A204.1 (cell line): ENCODE results near the gene PRDM5.

ENCODE experiments used
- FAIRE-seq: peaks from 2 replicates; lab custom pipeline; 2012; peaks lifted over from hg19 to GRCh38; lab: Jason Lieb, UNC

The PRDM5 gene

GRCh38 chr4:120855307-120856001 is 67.1 kb downstream of the PRDM5 start:
- no peak for FAIRE-seq

DNA sequence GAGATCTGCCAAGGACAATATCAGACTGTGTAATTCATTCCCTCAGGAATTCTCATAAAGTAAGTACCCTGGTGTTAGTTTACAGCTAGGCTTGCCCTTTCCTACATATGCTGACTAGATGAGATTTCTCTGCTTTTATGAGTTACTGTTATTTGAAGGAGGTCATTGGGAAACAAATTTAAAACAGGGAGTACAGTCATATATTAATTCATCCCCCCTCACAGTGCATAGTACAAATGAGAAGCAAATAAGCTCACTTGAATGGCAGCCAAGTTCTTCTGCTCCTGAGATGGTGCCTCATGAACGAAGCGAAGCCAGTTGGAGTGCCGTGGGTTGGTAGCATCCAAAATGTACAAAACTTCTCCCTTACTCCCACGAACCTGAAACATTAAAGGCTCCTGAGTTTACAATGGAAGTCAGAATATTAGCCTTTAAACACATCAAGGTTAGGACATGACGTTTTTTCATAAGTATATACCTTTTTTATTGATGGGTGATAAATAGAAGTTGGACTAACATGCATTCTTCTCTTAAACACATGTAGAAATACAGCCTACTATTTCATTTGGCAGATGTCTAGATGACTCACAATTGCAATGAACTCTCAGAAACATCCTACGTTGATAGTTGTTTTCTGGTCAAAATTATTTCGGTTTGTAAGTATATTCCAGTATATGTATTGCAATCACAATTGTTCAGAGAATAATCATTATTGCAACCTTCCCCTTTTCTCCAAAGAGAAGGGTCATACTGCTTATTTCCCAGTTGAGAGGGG is 69.2 kb downstream of the PRDM5 start:
- FAIRE-seq = no peak

DNA sequence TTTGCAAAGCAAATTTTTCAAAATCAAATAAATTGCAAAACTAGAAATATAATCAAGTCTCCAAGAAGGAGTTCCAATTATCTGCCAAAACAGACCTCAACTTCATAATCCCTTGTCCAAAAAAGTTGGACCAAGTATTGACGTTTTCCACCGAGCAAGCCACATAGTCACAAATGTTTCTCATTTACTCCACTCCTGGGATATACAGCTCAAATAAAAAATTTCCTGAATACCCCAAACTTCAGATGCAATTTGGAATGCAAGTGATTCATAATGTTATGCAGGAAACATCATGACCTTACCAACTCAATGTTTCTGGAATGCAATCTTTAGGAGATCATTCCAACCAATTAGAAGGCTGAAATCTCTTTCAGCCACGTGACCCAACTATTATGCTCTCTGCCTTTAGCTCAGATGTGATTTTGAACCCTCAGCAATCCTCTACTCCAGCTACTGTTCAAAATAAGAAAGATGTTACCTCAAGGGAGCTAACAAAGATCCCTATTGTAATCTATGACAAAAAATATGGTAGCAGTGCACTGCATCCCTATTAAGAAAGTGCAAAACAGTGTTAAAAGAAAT is 72.4 kb downstream of the PRDM5 start:
- FAIRE-seq = no peak

- FAIRE-seq = no peak
These were observed 75.4 kb downstream of the PRDM5 start for GRCh38 chr4:120847019-120847582.

- FAIRE-seq = no peak
These were observed 78.0 kb downstream of the PRDM5 start for GRCh38 chr4:120844528-120844921.

- FAIRE-seq = no peak
These were observed 78.5 kb downstream of the PRDM5 start for GRCh38 chr4:120843849-120844527.

GRCh38 chr4:120842031-120842430 is 80.5 kb downstream of the PRDM5 start:
- no peak for FAIRE-seq

- FAIRE-seq = no peak
These were observed 80.9 kb downstream of the PRDM5 start for GRCh38 chr4:120841580-120841979.

- no peak for FAIRE-seq
These were observed 82.4 kb downstream of the PRDM5 start for GRCh38 chr4:120839974-120840751.

- no peak for FAIRE-seq
These were observed 83.1 kb downstream of the PRDM5 start for GRCh38 chr4:120839334-120839973.

GRCh38 chr4:120838784-120839183 is 83.7 kb downstream of the PRDM5 start:
- FAIRE-seq = no peak

DNA sequence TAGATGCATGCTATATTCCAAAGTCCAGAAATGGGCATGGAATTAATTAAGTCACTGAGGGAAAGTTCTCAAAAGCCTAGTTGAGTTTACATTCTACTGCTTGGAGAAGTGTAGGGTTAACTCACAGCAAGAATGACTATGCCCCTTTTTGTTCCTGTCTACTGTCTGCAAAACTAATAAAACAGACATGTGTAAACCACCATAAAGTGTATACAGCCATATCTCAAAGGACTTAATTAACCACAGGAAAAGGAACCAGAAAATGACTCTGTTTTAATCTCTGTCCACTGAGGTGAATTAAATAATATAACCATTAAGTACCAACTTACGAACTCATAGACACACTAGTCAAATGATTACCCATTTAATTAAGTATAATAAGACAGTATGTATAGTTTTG is 84.9 kb downstream of the PRDM5 start:
- no peak for FAIRE-seq

DNA sequence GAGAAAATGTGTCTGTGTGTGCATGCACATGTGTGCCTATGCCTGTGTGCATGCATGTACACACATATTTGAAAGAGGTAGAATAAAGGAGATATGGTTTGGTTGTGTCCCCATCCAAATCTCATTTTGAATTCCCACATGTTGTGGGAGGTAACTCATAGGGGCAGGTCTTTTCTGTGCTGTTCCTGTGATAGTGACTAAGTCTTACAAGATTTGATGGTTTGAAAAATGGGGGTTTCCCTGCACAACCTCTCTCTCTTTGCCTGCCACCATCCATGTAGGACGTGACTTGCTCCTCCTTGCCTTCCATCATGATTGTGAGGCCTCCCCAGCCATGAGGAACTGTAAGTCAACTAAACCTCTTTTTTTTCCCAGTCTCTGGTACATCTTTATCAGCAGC is 87.2 kb downstream of the PRDM5 start:
- FAIRE-seq = no peak

- FAIRE-seq = no peak
These were observed 92.3 kb downstream of the PRDM5 start for GRCh38 chr4:120830204-120830603.

DNA sequence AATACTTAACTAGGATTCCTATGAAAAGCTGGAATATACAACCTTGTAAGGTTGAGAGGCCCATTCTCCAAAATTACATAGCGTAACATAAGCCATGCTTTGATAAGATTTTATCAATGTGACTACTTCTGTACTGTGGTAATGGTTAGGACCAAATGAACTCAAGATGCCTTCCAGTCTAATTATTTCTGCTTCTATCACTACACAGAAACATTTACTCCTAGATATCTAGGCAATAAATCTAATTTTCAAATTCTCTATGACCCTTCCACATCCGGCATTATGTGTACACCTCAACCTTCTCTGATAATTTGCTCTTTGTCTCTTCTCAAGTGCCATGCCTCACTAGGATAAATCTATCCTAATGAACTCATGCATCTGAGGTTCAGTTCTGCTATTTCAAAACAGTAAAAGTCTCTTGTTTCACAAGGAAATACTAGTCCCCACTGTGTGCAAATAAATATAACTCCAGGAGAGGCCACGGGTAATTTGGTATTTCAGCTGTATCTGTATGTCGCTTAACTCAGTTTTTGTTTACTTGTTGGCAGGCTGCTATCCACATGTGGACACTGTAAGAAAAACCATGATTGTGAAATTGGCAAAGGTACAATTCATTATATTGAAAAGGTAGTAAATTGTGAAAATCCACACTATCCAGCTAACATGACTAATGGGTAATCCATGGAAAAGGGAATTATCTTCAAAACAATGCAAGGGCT is 93.3 kb downstream of the PRDM5 start:
- no peak for FAIRE-seq

DNA sequence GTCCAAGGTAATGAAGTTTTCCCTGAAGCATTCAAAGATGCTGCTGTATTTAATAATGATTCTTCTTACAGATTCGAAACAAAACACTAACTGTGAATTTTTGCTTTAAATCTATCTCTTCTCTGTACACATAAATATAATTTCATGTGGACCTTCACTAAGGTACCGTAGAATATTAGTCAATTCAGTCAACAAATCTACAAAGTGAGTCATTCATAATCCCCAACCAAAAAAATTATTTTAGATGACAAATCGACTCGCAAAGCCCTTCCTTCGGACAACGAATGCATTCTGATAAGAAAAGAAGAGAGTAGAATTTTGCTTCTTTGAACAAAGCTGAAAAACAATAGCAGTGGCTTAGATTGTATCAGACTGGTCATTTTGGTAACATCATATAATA is 95.7 kb downstream of the PRDM5 start:
- no peak for FAIRE-seq

DNA sequence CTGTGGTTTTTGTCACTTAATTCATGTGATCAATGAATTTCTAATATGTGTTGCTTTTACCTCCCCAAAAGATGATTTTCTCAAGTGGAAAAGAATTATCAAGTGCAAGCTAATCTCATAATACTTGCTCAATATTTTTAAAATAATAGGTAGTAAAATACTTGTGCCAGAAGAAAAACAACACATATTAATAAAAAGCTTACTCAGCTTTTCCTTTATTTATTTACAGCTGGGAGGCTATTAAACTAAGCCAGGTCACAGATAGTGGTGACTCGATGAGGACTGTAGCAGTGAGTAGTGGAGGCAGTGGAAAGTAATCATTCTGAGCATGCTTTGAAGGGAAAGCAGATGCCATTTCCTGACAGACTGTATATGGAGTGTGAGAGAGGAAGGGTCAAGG is 96.1 kb downstream of the PRDM5 start:
- no peak for FAIRE-seq

DNA sequence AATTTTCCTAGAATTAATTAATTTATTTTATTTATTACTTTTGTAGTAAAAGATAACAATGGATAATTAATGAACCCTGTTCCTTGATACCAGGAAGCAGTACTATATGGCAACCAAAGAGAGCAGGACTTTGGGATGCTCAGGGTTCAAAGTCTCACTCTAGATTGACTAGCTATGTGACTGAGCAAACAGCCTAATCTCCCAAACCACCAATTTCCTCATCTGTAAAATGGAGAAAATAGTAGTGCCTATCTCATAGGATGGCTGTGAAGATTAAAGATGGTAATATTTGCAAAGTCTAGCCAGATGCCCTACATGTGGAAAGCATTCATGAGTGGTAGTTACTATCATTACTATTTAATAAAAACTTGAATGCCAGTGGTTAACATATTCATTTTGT is 97.6 kb downstream of the PRDM5 start:
- no peak for FAIRE-seq

GRCh38 chr4:120821977-120822376 is 100.5 kb downstream of the PRDM5 start:
- FAIRE-seq = no peak

DNA sequence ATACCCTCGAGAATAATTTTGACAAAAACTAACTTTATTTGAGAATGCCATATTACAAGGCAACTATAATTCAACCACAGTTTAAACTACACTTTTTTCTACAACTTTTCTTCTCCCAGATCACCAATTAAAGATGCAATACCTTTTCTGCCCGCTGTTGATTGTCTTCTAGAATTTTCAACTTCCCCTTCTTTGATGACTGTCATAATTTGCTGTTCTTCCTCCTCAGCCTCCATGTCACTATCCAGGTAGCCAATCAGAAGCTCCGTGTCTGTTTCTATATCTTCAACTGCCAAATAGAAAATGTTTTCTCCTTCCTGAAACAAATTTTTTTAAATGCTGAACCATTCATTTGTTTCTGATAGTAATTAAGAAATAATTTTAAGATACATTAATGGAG is 101.5 kb downstream of the PRDM5 start:
- no peak for FAIRE-seq
